Neuronal stem cell (in vitro differentiated cells): ENCODE results near the gene TNFRSF12A.

Experiments used
- DNase-seq: peaks from one replicate; pipeline ENCODE4 v3.0.0-alpha.2; 2013; ENCODE audit warnings: low spot score
- H2AFZ ChIP-seq: one replicate; pipeline ENCODE4 v1.6.1; 2013; ENCODE audit warnings: mild to moderate bottlenecking, low read length, inconsistent platforms
- H2AK5ac ChIP-seq: 2 replicates; pipeline ENCODE4 v1.6.1; 2013; ENCODE audit warnings: low read depth, mild to moderate bottlenecking, inconsistent platforms, low read length, moderate library complexity, mixed read lengths
- H2BK120ac ChIP-seq: 2 replicates; pipeline ENCODE4 v1.6.1; 2013; ENCODE audit warnings: low read depth, mild to moderate bottlenecking, inconsistent platforms, low read length, moderate library complexity, mixed read lengths
- H2BK12ac ChIP-seq: one replicate; pipeline ENCODE4 v1.6.1; 2013; ENCODE audit warnings: low read length, inconsistent platforms
- H2BK15ac ChIP-seq: 2 replicates; pipeline ENCODE4 v1.6.1; 2013; ENCODE audit warnings: mild to moderate bottlenecking, low read length, inconsistent platforms, mixed read lengths
- H2BK5ac ChIP-seq: one replicate; pipeline ENCODE4 v1.6.1; 2013; ENCODE audit warnings: inconsistent platforms, mild to moderate bottlenecking, low read length, moderate library complexity
- H3K14ac ChIP-seq: one replicate; pipeline ENCODE4 v1.6.1; 2013; ENCODE audit warnings: low read length, inconsistent platforms
- H3K18ac ChIP-seq: 2 replicates; pipeline ENCODE4 v1.6.1; 2013; ENCODE audit warnings: low read length, inconsistent platforms
- H3K23ac ChIP-seq: 2 replicates; pipeline ENCODE4 v1.6.1; 2013; ENCODE audit warnings: low read depth, mild to moderate bottlenecking, mixed read lengths, low read length, inconsistent platforms; ENCODE audit not compliant: poor library complexity
- H3K27ac ChIP-seq: replicated peaks from 3 replicates; pipeline ENCODE4 v1.5.1; 2013; ENCODE audit warnings: low read length, inconsistent platforms
- H3K27me3 ChIP-seq, 3 experiments: 2 replicates each; pipeline ENCODE4 v1.6.1; 2013; ENCODE audit warnings: low read length in 3 of 3, mild to moderate bottlenecking in 2 of 3, inconsistent platforms in 1 of 3, low read depth in 1 of 3, mixed read lengths in 1 of 3, moderate library complexity in 1 of 3; ENCODE audit not compliant: control insufficient read depth in 3 of 3, insufficient read depth in 3 of 3
- H3K36me3 ChIP-seq, 2 donors: replicated peaks in 1 of 2; 2 replicates each; pipeline ENCODE4 v1.6.1; 2013; ENCODE audit warnings: low read length in 2 of 2; ENCODE audit not compliant: control insufficient read depth in 2 of 2, insufficient read depth in 2 of 2
- H3K4ac ChIP-seq: 2 replicates; pipeline ENCODE4 v1.6.1; 2013; ENCODE audit warnings: inconsistent platforms, mild to moderate bottlenecking, low read length, moderate library complexity
- H3K4me1 ChIP-seq, 2 donors: 1 replicate in 1 of 2; 2 replicates in 1 of 2; pipeline ENCODE4 v1.6.1; 2013; ENCODE audit warnings: low read length in 2 of 2, low read depth in 1 of 2; ENCODE audit not compliant: control insufficient read depth in 2 of 2, insufficient read depth in 1 of 2
- H3K4me2 ChIP-seq: one replicate; pipeline ENCODE4 v1.6.1; 2013; ENCODE audit warnings: mild to moderate bottlenecking, low read length, inconsistent platforms; ENCODE audit not compliant: insufficient read depth, poor library complexity, severe bottlenecking
- H3K4me3 ChIP-seq, 2 donors: 2 replicates each; pipeline ENCODE4 v1.5.1; 2013; ENCODE audit warnings: low read length in 2 of 2, mild to moderate bottlenecking in 2 of 2, inconsistent platforms in 1 of 2, moderate library complexity in 1 of 2
- H3K79me1 ChIP-seq: one replicate; pipeline ENCODE4 v1.6.1; 2013; ENCODE audit warnings: low read depth, mild to moderate bottlenecking, inconsistent platforms, low read length, moderate library complexity
- H3K9ac ChIP-seq: one replicate; pipeline ENCODE4 v1.6.1; 2013; ENCODE audit warnings: mild to moderate bottlenecking, low read depth, low read length, inconsistent platforms; ENCODE audit not compliant: poor library complexity
- H3K9me3 ChIP-seq, 2 donors: replicated peaks in 1 of 2; 2 replicates each; pipeline versions ENCODE3 to v1.6.1; 2013; ENCODE audit warnings: low read length in 2 of 2, mild to moderate bottlenecking in 2 of 2, inconsistent platforms in 1 of 2, low read depth in 1 of 2, mixed read lengths in 1 of 2, moderate library complexity in 1 of 2; ENCODE audit not compliant: control insufficient read depth in 2 of 2, insufficient read depth in 1 of 2
- H4K8ac ChIP-seq: one replicate; pipeline ENCODE4 v1.6.1; 2013; ENCODE audit warnings: low read depth, mild to moderate bottlenecking, inconsistent platforms, low read length, moderate library complexity
- H4K91ac ChIP-seq: one replicate; pipeline ENCODE4 v1.6.1; 2013; ENCODE audit warnings: low read length, low read depth, mild to moderate bottlenecking, inconsistent platforms; ENCODE audit not compliant: poor library complexity
- WGBS, 2 donors: extraction: QIAGEN DNeasy Blood & Tissue Kit; methylation state at CpG; one replicate each; pipeline ENCODE4 v1.1.7; 2013; ENCODE audit warnings: missing lambda C conversion rate in 2 of 2, mixed read lengths in 1 of 2; ENCODE audit not compliant: insufficient read length in 2 of 2, insufficient replicate concordance in 1 of 2; ENCODE audit errors: extremely low coverage in 2 of 2; 5-methylcytosine and 5-hydroxymethylcytosine counted together

Gene TNFRSF12A

GRCh38 chr16:3030222-3031212 lies 10.3 kb downstream of the TNFRSF12A start:
- Histone ChIP-seq H2BK12ac (peak overlapping the region; percentile 16), H2BK15ac (no peak overlapping the region), H3K36me3 (peaks cover 9 to 24% of the 10 kb centered on the region in 2 donors), H4K8ac (no peak overlapping the region), H3K18ac (peak overlapping the region; percentile 83), H2BK120ac (no peak overlapping the region), H2BK5ac (peak overlapping the region; percentile 67), H3K4ac (peak overlapping the region; percentile 41), H3K23ac (no peak overlapping the region), H3K27me3 (peaks cover 2 to 33% (median 16%) of the 10 kb centered on the region in 3 experiments), H3K9ac (no peak overlapping the region), H2AFZ (peak overlapping the region; percentile 53), H3K27ac (no peak overlapping the region), H4K91ac (no peak overlapping the region), H3K4me3 (no peak overlapping the region), H3K79me1 (no peaks in the 10 kb centered on the region), H2AK5ac (peak overlapping the region; percentile 83), H3K9me3 (no peaks in the 10 kb centered on the region), H3K4me1 (peaks cover 3 to 5% of the 10 kb centered on the region in 2 donors), H3K14ac (no peak overlapping the region), H3K4me2 (no peak overlapping the region)
- WGBS, 2 donors: no CpG with 5 or more reads among the region's 33 CpGs
- no peak for DNase-seq

- no peak overlapping the region for H2BK120ac ChIP-seq
- no peak overlapping the region for H2BK12ac ChIP-seq
- no peak overlapping the region for H2BK15ac ChIP-seq
- no peak overlapping the region for H3K14ac ChIP-seq
- H2AK5ac ChIP-seq: no peak overlapping the region
- no peak overlapping the region for H4K8ac ChIP-seq
- no peaks in the 10 kb centered on the region for H3K79me1 ChIP-seq
- no peak overlapping the region for H3K4me2 ChIP-seq
- H4K91ac ChIP-seq: no peak overlapping the region
- no peak overlapping the region for H3K9ac ChIP-seq
- H3K4me1 ChIP-seq: peaks cover 3 to 5% of the 10 kb centered on the region in 2 donors
- no peak overlapping the region for H3K4me3 ChIP-seq
- H3K9me3 ChIP-seq: no peaks in the 10 kb centered on the region
- H2BK5ac ChIP-seq: no peak overlapping the region
- peaks cover 0 to 3% of the 10 kb centered on the region in 2 donors for H3K36me3 ChIP-seq
- WGBS, 2 donors: no CpG with 5 or more reads among the region's 7 CpGs
- no peak for DNase-seq
- H3K18ac ChIP-seq: no peak overlapping the region
- no peak overlapping the region for H3K23ac ChIP-seq
- H3K27me3 ChIP-seq: peaks cover 15 to 52% (median 37%) of the 10 kb centered on the region in 3 experiments
- no peak overlapping the region for H2AFZ ChIP-seq
- H3K4ac ChIP-seq: no peak overlapping the region
- H3K27ac ChIP-seq: no peak overlapping the region
These were observed 12.5 kb downstream of the TNFRSF12A start for GRCh38 chr16:3032624-3033023.

GRCh38 chr16:3035289-3035971 lies 15.3 kb downstream of the TNFRSF12A start:
- Histone ChIP-seq H3K36me3 (no peaks in the 10 kb centered on the region), H2AFZ (no peak overlapping the region), H3K27me3 (peaks cover 21 to 67% (median 58%) of the 10 kb centered on the region in 3 experiments), H3K4ac (no peak overlapping the region), H2BK12ac (no peak overlapping the region), H2BK5ac (no peak overlapping the region), H3K23ac (no peak overlapping the region), H2BK15ac (peak overlapping the region; percentile 67), H3K79me1 (peaks cover 1% of the 10 kb centered on the region), H3K18ac (peak overlapping the region; percentile 64), H2BK120ac (no peak overlapping the region), H3K4me2 (no peak overlapping the region), H3K27ac (no peak overlapping the region), H4K91ac (no peak overlapping the region), H4K8ac (no peak overlapping the region), H2AK5ac (peak overlapping the region; percentile 14), H3K9ac (no peak overlapping the region), H3K9me3 (no peaks in the 10 kb centered on the region), H3K4me3 (no peak overlapping the region), H3K4me1 (peaks cover 0 to 5% of the 10 kb centered on the region in 2 donors), H3K14ac (no peak overlapping the region)
- DNase-seq: no peak
- WGBS, 2 donors: no CpG with 5 or more reads among the region's 19 CpGs
